HG03432 (cell line): Measurements from ENCODE around the gene TRIM6.
A peak's percentile ranks its signal among the peaks of the same experiment; 100 is the strongest.
"Not testable (repeated sequence)": the region's sequence is repeated elsewhere in the genome, so short reads cannot be mapped to it uniquely, and the experiment has no call there.

Experiments
- ATAC-seq: cut with Tn5 transposase; IDR thresholded peaks from one replicate; pipeline ENCODE4 v1.9.1; 2021; ENCODE audit warnings: mild to moderate bottlenecking, moderate library complexity; ENCODE audit not compliant: unreplicated experiment

Gene TRIM6

DNA sequence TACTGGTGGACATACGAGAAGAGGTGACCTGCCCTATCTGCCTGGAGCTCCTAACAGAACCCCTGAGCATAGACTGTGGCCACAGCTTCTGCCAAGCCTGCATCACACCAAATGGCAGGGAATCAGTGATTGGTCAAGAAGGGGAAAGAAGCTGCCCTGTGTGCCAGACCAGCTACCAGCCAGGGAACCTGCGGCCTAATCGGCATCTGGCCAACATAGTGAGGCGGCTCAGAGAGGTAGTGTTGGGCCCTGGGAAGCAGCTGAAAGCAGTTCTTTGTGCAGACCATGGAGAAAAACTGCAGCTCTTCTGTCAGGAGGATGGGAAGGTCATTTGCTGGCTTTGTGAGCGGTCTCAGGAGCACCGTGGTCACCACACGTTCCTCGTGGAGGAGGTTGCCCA is 6.9 kb downstream of the TRIM6 start:
- no peak for ATAC-seq

GRCh38 chr11:5604896-5605295 is 8.5 kb downstream of the TRIM6 start:
- ATAC-seq = no peak

DNA sequence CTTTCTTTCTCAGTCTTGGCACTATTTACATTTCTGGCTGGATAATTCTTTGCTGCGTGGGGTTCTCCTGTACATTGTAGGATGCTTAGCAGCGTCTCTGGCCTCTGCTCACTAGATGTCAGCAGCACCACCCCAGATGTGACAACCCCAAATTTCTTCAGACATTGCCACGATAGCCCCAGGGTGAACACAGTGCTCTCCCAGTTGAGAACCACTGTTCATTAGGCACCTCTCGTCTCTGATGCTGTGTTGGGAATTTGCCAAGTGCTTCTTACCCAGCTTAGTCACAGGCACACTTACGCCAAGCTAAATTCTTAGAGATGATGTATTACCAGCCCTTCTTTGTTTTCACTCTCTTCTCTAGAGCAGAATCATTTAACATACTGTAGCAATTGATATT is 9.4 kb downstream of the TRIM6 start:
- ATAC-seq = no peak

GRCh38 chr11:5608808-5609207 is 12.4 kb downstream of the TRIM6 start:
- ATAC-seq = no peak

- no peak for ATAC-seq
Observed at GRCh38 chr11:5610446-5610845, 14.0 kb downstream of the TRIM6 start.

DNA sequence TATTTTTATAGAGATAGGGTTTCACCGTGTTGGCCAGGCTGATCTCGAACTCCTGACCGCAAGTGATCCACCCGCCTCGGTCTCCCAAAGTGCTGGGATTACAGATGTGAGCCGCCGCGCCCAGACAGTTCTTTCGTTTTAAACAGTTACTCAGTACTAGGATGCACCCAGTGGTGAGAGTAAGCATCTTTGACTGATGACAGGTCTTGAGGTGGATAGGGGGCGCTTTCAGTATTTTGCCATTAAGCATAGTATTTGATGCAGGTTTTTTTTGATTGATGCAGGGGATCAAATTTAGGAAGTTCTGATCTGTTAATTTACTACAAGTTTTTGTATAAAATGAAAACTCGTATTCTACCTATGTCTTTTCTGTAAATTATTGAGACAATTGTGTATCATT is 15.2 kb downstream of the TRIM6 start:
- ATAC-seq = no peak

DNA sequence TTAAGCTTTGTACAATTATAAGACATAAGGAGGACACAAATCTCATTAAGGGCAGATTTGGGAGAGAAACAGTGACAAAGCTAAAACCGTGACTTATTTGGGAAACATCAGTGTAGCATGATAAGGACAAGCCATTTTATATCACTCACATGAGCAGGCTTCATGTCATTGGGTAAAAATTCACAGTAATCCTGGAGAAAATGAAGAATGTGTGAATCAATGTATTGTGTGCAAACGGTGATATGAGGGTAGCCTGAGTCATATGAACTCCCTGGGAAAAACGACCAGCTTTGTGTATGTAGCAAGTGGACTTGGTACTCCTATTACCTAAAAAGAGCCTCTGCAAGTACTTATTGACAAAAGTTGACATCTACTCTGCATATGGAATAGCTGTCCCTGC is 22.4 kb downstream of the TRIM6 start:
- ATAC-seq = no peak

- no peak for ATAC-seq
Observed at GRCh38 chr11:5620651-5621521, 24.4 kb downstream of the TRIM6 start.

- no peak for ATAC-seq
Observed at GRCh38 chr11:5621580-5621979, 25.1 kb downstream of the TRIM6 start.

- no peak for ATAC-seq
Observed at GRCh38 chr11:5622802-5623201, 26.4 kb downstream of the TRIM6 start.

DNA sequence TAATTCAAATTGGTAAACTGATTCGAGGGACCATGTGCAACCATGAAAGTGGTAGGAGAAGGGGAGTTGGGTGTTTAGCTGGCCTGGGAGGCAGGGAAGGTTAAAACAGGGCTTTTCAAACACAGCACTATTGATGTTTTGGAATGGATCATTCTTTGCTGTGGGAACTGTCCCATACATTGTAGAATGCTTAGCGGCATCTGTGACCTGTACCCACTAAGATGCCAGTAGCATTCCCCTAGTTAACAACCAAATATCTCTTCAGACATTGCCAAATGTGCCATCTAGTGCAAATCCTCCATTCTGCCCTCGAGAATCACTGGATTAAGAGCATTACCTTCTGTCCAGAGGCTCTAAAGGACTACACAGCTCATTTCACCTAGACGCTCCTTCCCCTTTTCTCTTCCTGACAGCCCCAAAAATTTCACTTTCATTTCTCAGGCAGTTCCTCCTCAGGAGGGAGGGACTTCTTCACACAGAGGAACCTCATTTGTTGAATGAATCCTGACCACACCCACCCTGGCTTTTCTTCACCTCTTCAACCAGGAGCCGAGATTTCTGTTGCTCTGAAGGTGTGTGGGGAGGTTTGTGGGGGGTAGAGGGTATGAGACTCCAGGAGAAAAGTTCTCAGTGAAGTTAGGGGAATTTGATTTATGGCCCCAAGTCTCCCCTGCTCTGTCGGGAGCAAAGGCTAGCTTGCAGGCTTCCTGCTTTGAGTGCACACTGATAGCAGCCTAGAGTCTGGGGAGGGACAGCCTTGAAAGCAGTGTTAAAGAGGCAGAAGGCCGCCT is 28.2 kb downstream of the TRIM6 start, which contains the start of gene TRIM34:
Gene TRIM34 (plus strand): TSS at position 513 of the 791 bp plus-strand sequence. CDS start 7,331 bp downstream, outside the sequence.
- ATAC-seq = peak; percentile 97

GRCh38 chr11:5625281-5625680 is 28.8 kb downstream of the TRIM6 start:
- ATAC-seq = no peak

- no peak for ATAC-seq
Observed at GRCh38 chr11:5626196-5626595, 29.8 kb downstream of the TRIM6 start.

DNA sequence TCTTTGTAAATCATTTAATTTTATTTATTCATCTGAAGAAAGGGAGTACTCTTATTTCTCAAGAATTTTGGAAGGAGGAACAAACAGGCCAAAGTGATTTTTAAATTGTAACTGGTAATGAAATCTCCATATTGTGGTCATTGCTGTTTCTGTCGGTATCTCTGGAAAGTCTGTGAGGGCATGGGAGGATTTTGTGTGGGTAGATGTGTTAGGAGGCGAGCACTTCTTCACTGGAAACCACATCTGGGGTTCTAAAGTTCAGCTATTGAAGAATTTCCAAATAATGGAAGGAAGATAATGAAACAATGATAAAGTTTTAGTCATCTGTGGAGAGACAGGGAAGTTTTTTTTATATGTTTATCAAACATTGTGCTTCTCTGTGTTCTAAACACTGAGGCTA is 35.0 kb downstream of the TRIM6 start:
- peak; percentile 24 for ATAC-seq

GRCh38 chr11:5631969-5632635 is 35.7 kb downstream of the TRIM6 start:
- peak; percentile 96 for ATAC-seq

DNA sequence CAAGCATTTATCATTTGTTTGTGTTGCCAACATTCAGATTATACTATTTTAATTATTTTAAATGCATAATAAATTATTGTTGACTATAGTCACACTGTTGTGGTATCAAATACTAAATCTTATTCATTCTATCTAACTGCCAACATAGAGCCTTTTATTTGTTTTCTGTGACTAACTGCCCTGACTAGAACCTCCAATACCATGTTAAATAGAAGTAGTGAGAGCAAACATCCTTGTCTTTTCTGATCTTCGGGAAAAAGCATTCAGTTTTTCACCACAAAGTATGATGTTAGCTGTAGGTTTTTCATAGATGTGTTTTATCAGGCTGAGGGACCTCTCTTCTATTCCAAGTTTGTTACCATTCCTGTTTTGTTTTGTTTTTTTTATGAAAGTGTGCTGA is 43.5 kb downstream of the TRIM6 start:
- ATAC-seq = no peak

DNA sequence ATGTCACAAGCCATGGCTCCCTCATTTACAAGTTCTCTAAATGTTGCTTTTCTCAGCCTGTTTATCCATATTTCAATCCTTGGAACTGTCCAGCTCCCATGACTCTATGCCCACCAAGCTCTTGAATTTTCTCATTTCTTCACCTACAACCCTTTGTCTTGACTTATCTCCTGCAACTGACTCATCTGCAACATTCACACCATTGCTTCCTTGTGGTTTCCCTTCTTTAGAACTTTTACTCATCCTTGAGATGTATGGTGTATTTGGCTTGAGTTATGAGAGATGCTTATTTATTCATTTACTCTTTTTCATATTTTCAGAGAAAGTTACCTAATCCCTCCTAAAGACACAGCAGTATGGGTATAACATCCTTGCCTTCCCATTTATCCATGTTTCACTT is 47.1 kb downstream of the TRIM6 start:
- no peak for ATAC-seq

- no peak for ATAC-seq
Observed at GRCh38 chr11:5646139-5646538, 49.7 kb downstream of the TRIM6 start.

- ATAC-seq = no peak
Observed at GRCh38 chr11:5655474-5655873, 59.0 kb downstream of the TRIM6 start.

DNA sequence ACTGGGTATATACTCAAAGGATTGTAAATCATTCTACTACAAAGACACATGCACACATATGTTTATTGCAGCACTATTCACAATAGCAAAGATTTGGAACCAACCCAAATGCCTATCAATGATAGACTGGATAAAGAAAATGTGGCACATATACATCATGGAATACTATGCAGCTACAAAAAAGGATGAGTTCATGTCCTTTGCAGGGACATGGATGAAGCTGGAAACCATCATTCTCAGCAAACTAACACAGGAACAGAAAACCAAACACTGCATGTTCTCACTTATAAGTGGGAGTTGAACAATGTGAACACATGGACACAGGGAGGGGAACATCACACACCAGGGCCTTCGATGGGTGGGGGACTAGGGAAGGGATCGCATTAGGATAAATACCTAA is 60.5 kb downstream of the TRIM6 start:
- ATAC-seq = not testable (repeated sequence)

- no peak for ATAC-seq
Observed at GRCh38 chr11:5658318-5658717, 61.9 kb downstream of the TRIM6 start.
